A549 (cell line): ENCODE results near the gene SYCE1. TPM values are rescaled to one million over a fixed set of nuclear protein-coding genes. Genes with fewer than 3 reads are reported as not detected.

ENCODE experiments used
- ATAC-seq, 2 experiments: fragments of 200-7000 bp in 1 of 2; fragments of >200 bp in 1 of 2; cut with Nextera tagmentation in 1 of 2; cut with Tn5 transposase in 1 of 2; 3 replicates each; pipeline versions ENCODE4 v1.8.0 to v1.9.1; 2018 to 2020; ENCODE audit warnings: mild to moderate bottlenecking in 1 of 2, moderate library complexity in 1 of 2
- CTCF ChIA-PET: fragments of 300-600 bp; sonication (Branson Sonifier 250); formaldehyde crosslinking; extraction: SDS; loops from one replicate; lab custom pipeline; 2021; ENCODE audit warnings: antibody characterized with exemption, inconsistent platforms; lab: Yijun Ruan, JAX
- POLR2A ChIA-PET: fragments of 350-600 bp; formaldehyde crosslinking; extraction: SDS; loops from one replicate; lab custom pipeline; 2021; ENCODE audit warnings: antibody characterized with exemption, inconsistent platforms; lab: Yijun Ruan, JAX
- DNase-seq, 2 experiments: peaks; one replicate each; pipeline versions ENCODE4 v3.0.0 to v3.0.0-alpha.2; 2011 to 2016; ENCODE audit warnings: low read depth in 1 of 2, low spot score in 1 of 2
- FAIRE-seq: peaks from 2 replicates; lab custom pipeline; 2011; peaks lifted over from hg19 to GRCh38; lab: Jason Lieb, UNC
- H3K27ac ChIP-seq, 2 experiments: fragments of >200 bp; sonication (Bioruptor Twin); formaldehyde crosslinking; 3 replicates each; pipeline ENCODE4 v1.5.1; 2016 to 2017
- H3K4me1 ChIP-seq: fragments of >200 bp; sonication (Bioruptor Twin); formaldehyde crosslinking; 3 replicates; pipeline ENCODE4 v1.6.1; 2016
- H3K4me2 ChIP-seq: fragments of >200 bp; sonication (Bioruptor Twin); formaldehyde crosslinking; 3 replicates; pipeline ENCODE4 v1.6.1; 2016
- H3K4me3 ChIP-seq: fragments of >200 bp; sonication (Bioruptor Twin); formaldehyde crosslinking; 3 replicates; pipeline ENCODE4 v1.5.1; 2016
- H3K9me3 ChIP-seq: fragments of >200 bp; sonication (Bioruptor Twin); formaldehyde crosslinking; 3 replicates; pipeline ENCODE4 v1.6.1; 2016
- BHLHE40 ChIP-seq: IDR thresholded peaks from 2 replicates; pipeline ENCODE4 v1.6.1; 2012; ENCODE audit warnings: low read depth, low read length, inconsistent platforms
- CHD2 ChIP-seq: fragments of 150-350 bp; IDR thresholded peaks from 2 replicates; pipeline ENCODE4 v1.6.1; 2014; ENCODE audit warnings: low read length; ENCODE audit not compliant: partially characterized antibody
- EHMT2 ChIP-seq: fragments of 200-600 bp; sonication (generic); IDR thresholded peaks from 2 replicates; pipeline ENCODE4 v1.6.1; 2016; ENCODE audit warnings: antibody characterized with exemption, low read depth, mild to moderate bottlenecking, moderate library complexity
- FOSL2 ChIP-seq, 2 experiments: fragments of 450-650 bp in 1 of 2; fragments of >200 bp in 1 of 2; sonication (Bioruptor Twin) in 1 of 2; formaldehyde crosslinking; IDR thresholded peaks; 2 replicates each; pipeline versions ENCODE4 v1.5.0 to v1.6.1; 2016 to 2020; ENCODE audit warnings: mild to moderate bottlenecking in 1 of 2, moderate library complexity in 1 of 2
- FOXS1 ChIP-seq: fragments of 250-450 bp; sonication (Bioruptor Pico); IDR thresholded peaks from 2 replicates; pipeline ENCODE4 v1.5.0; 2020; ENCODE audit warnings: mild to moderate bottlenecking, moderate library complexity
- HDAC2 ChIP-seq: fragments of 200-600 bp; sonication (generic); IDR thresholded peaks from 2 replicates; pipeline ENCODE4 v1.6.1; 2016
- HOXA7 ChIP-seq: fragments of 250-450 bp; sonication (Bioruptor Pico); IDR thresholded peaks from 2 replicates; pipeline ENCODE4 v1.5.0; 2020; ENCODE audit warnings: mild to moderate bottlenecking, moderate library complexity
- HOXB13 ChIP-seq: fragments of 250-450 bp; sonication (Bioruptor Pico); IDR thresholded peaks from 2 replicates; pipeline ENCODE4 v1.5.0; 2020; ENCODE audit warnings: low read depth, mild to moderate bottlenecking, moderate library complexity
- JUN ChIP-seq, 2 experiments: fragments of >200 bp; sonication (Bioruptor Twin); formaldehyde crosslinking; IDR thresholded peaks; 2 replicates in 1 of 2; 3 replicates in 1 of 2; pipeline ENCODE4 v1.6.1; 2016 to 2017
- KDM1A ChIP-seq: fragments of 200-600 bp; sonication (generic); IDR thresholded peaks from 2 replicates; pipeline ENCODE4 v1.6.1; 2016; ENCODE audit warnings: low read depth, mild to moderate bottlenecking
- MAX ChIP-seq: IDR thresholded peaks from 2 replicates; pipeline ENCODE4 v1.6.1; 2012
- RAD21 ChIP-seq, 2 experiments: fragments of >200 bp in 1 of 2; sonication (Bioruptor Twin) in 1 of 2; formaldehyde crosslinking in 1 of 2; IDR thresholded peaks in 1 of 2; conservative IDR thresholded peaks in 1 of 2; 2 replicates in 1 of 2; 3 replicates in 1 of 2; pipeline ENCODE4 v1.6.1; 2012 to 2018; ENCODE audit warnings: inconsistent platforms in 1 of 2
- RARB ChIP-seq: fragments of 250-450 bp; sonication (Bioruptor Pico); IDR thresholded peaks from 2 replicates; pipeline ENCODE4 v1.8.0; 2021; ENCODE audit warnings: mild to moderate bottlenecking, moderate library complexity
- RFX5 ChIP-seq: fragments of 450-650 bp; IDR thresholded peaks from 2 replicates; pipeline ENCODE4 v1.7.1; 2014; ENCODE audit warnings: antibody characterized with exemption, mild to moderate bottlenecking, moderate library complexity
- RNF2 ChIP-seq: fragments of 200-600 bp; sonication (generic); IDR thresholded peaks from 2 replicates; pipeline ENCODE4 v1.6.1; 2016; ENCODE audit warnings: low read depth, mild to moderate bottlenecking, antibody characterized with exemption, moderate library complexity, borderline replicate concordance
- ZNF302 ChIP-seq: fragments of 250-450 bp; sonication (Bioruptor Pico); IDR thresholded peaks from 2 replicates; pipeline ENCODE4 v1.9.0; 2021; ENCODE audit warnings: inconsistent platforms, mild to moderate bottlenecking, moderate library complexity
- WGBS: methylation state at CpG from one replicate; pipeline ENCODE4 v1.1.6; 2017; ENCODE audit errors: missing lambda C conversion rate; 5-methylcytosine and 5-hydroxymethylcytosine counted together
- polyA plus RNA-seq, 4 experiments: library from polyadenylated mRNA; depleted of rRNA in 3 of 4; stranded (reverse); fragments of >200 nt; fragmentation: RNase III in 1 of 4; extraction: RNeasy Plus Mini Kit Qiagen cat#74134 plus additional on column Dnase treatment in 1 of 4; gene quantifications; 2 replicates in 3 of 4; 3 replicates in 1 of 4; pipeline ENCODE4 v1.2.3, GENCODE V29; 2011 to 2017
- TF ChIP-seq, protein P1 (sequence below): fragments of 200-600 bp; sonication (generic); IDR thresholded peaks from 2 replicates; pipeline ENCODE4 v1.6.1; 2016; ENCODE audit warnings: antibody characterized with exemption, mild to moderate bottlenecking, moderate library complexity
- TF ChIP-seq, protein P2 (sequence below): fragments of 250-450 bp; sonication (Bioruptor Pico); IDR thresholded peaks from 2 replicates; pipeline ENCODE4 v1.5.0; 2021; ENCODE audit warnings: mild to moderate bottlenecking, moderate library complexity, borderline replicate concordance

SYCE1 gene
- polyA plus RNA-seq, 2 of the 4 experiments (the other 2 are of a cell fraction), result not detected

DNA sequence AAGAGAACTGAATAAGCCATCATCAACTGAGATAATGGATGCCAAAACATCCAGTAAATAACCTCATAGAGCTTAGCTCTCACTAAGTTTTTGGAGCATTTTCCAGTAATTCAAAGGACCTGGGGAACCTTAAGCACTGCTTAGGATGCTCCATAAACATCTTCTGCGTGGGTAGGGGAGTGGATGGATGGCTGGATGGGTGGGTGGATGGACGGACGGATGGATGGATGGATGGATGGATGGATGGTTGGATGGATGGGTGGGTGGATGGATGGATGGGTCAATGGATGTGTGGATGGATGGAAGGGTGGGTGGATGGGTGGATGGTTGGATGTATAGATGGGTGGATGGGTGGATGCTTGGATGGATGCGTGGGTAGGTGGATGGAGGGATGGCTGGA lies 29.2 kb downstream of the SYCE1 start (continued):
- no peak for TF ChIP-seq FOXS1 (CRISPR knock-in tag)

- H3K4me3 ChIP-seq, result no peak overlapping the region
- CTCF ChIA-PET, result interaction anchor here (1.8 kb wide), 1 partner anchor 14 kb away, joined by 6 read pairs; no protein-coding TSS in a partner anchor
- ATAC-seq (no peak), FAIRE-seq (no peak)
- no peak for TF ChIP-seq HDAC2
- TF ChIP-seq MAX, result no peak
- no peak for TF ChIP-seq CHD2
- TF ChIP-seq, protein P1, sequence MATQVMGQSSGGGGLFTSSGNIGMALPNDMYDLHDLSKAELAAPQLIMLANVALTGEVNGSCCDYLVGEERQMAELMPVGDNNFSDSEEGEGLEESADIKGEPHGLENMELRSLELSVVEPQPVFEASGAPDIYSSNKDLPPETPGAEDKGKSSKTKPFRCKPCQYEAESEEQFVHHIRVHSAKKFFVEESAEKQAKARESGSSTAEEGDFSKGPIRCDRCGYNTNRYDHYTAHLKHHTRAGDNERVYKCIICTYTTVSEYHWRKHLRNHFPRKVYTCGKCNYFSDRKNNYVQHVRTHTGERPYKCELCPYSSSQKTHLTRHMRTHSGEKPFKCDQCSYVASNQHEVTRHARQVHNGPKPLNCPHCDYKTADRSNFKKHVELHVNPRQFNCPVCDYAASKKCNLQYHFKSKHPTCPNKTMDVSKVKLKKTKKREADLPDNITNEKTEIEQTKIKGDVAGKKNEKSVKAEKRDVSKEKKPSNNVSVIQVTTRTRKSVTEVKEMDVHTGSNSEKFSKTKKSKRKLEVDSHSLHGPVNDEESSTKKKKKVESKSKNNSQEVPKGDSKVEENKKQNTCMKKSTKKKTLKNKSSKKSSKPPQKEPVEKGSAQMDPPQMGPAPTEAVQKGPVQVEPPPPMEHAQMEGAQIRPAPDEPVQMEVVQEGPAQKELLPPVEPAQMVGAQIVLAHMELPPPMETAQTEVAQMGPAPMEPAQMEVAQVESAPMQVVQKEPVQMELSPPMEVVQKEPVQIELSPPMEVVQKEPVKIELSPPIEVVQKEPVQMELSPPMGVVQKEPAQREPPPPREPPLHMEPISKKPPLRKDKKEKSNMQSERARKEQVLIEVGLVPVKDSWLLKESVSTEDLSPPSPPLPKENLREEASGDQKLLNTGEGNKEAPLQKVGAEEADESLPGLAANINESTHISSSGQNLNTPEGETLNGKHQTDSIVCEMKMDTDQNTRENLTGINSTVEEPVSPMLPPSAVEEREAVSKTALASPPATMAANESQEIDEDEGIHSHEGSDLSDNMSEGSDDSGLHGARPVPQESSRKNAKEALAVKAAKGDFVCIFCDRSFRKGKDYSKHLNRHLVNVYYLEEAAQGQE, result no peak
- TF ChIP-seq RFX5, result no peak
- no peak for TF ChIP-seq RARB (CRISPR knock-in tag)
- TF ChIP-seq FOSL2 (IDR thresholded peaks at IDR 0.05), result no peak
- no peak for TF ChIP-seq FOSL2 (CRISPR knock-in tag; IDR thresholded peaks at IDR 0.05)
- no peak for TF ChIP-seq HOXA7 (CRISPR knock-in tag)
- TF ChIP-seq RAD21 (conservative IDR thresholded peaks at IDR 0.05 in 1 of 2, IDR thresholded peaks at IDR 0.05 in 1 of 2), result no peak
- TF ChIP-seq, all 56 proteins: peak for 0
- H3K4me2 ChIP-seq, result no peak overlapping the region
- WGBS, result 27% methylated on average over 7 of the region's 7 CpGs
- H3K27ac ChIP-seq, result no peak overlapping the region
- no peaks in the 10 kb centered on the region for H3K4me1 ChIP-seq
- DNase-seq, result no peak
- H3K9me3 ChIP-seq, result no peaks in the 10 kb centered on the region
- POLR2A ChIA-PET, result no interaction called here
Measured at GRCh38 chr10:133534417-133534816, 31.0 kb downstream of the SYCE1 start.

DNA sequence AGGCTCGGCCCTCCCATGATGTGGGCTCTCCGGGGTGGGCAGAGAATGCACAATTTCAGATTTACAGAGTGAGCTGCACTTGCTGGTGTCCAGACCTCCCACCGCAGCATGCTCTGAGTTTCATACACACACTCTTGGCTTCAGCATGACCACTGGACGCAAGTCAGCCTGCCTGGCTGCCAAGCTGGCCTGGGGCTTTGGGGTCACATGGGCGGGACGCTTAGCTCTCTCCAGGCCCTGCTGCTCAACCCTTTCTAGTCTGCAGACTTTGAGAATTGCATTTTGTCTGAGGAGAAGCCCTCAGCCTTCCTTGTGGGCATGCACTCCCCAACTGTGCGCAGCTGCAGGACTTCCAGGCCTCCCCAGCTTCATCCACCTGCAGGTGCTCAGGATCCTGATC lies 32.5 kb downstream of the SYCE1 start:
- CTCF ChIA-PET, result interaction anchor here (1.3 kb wide), 2 partner anchors 13 to 16 kb away, joined by 3 to 5 read pairs; no protein-coding TSS in a partner anchor
- WGBS, result 26% methylated on average over 7 of the region's 7 CpGs
- H3K4me2 ChIP-seq, result no peak overlapping the region
- no peak overlapping the region for H3K4me3 ChIP-seq
- no peaks in the 10 kb centered on the region for H3K9me3 ChIP-seq
- DNase-seq, result no peak
- 0 out of 3 replicates have a peak, but pooled peaks cover 3% of the 10 kb centered on the region for H3K4me1 ChIP-seq
- no peak overlapping the region for H3K27ac ChIP-seq
- FAIRE-seq, result no peak
- no peak for TF ChIP-seq KDM1A
- TF ChIP-seq, protein P2, sequence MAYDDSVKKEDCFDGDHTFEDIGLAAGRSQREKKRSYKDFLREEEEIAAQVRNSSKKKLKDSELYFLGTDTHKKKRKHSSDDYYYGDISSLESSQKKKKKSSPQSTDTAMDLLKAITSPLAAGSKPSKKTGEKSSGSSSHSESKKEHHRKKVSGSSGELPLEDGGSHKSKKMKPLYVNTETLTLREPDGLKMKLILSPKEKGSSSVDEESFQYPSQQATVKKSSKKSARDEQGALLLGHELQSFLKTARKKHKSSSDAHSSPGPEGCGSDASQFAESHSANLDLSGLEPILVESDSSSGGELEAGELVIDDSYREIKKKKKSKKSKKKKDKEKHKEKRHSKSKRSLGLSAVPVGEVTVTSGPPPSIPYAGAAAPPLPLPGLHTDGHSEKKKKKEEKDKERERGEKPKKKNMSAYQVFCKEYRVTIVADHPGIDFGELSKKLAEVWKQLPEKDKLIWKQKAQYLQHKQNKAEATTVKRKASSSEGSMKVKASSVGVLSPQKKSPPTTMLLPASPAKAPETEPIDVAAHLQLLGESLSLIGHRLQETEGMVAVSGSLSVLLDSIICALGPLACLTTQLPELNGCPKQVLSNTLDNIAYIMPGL (CRISPR knock-in tag), result no peak
- no peak for TF ChIP-seq ZNF302 (CRISPR knock-in tag)
- no peak for ATAC-seq
- POLR2A ChIA-PET, result no interaction called here

DNA sequence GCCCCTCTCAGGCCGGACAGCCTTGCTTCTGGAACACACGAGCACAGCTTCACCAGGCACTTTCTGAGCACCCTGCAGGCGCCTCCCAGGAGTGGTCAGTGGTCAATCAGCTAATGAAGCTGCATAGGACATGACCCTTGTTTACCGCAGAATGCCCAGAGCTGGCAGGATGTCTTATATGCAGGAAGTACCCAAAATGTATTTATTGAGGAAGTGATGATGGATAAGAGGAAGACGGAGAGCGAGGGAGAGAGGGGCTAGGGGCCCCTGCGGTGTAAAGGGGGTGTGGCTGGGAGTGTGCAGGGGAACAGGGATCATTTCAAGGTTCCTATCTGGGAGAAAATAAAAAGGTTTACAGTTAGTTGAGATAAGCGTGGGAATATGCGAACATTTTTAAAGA lies 34.9 kb downstream of the SYCE1 start:
- no peak for FAIRE-seq
- TF ChIP-seq HOXB13 (CRISPR knock-in tag) (no peak), RNF2 (no peak), JUN (IDR thresholded peaks at IDR 0.05) (no peak), BHLHE40 (no peak), EHMT2 (no peak)
- CTCF ChIA-PET, result interaction anchor here (1.0 kb wide), 1 partner anchor 10 kb away, joined by 3 read pairs; no protein-coding TSS in a partner anchor
- 42% methylated on average over 6 of the region's 9 CpGs for WGBS
- no peak for DNase-seq
- POLR2A ChIA-PET, result no interaction called here
- Histone ChIP-seq H3K4me2 (no peak overlapping the region), H3K27ac (no peak overlapping the region), H3K4me3 (no peak overlapping the region), H3K9me3 (no peaks in the 10 kb centered on the region), H3K4me1 (0 out of 3 replicates have a peak, but pooled peaks cover 3% of the 10 kb centered on the region)
- no peak for ATAC-seq
